SKM-1 treated with dmso at 0.1 percent for 144 hours (cell line): ENCODE data around the gene RFXANK.

Experiments
- DNase-seq: peaks from one replicate; lab custom pipeline; 2025; ENCODE audit not compliant: unreplicated experiment; lab: John Stamatoyannopoulos, UW

Gene RFXANK

DNA sequence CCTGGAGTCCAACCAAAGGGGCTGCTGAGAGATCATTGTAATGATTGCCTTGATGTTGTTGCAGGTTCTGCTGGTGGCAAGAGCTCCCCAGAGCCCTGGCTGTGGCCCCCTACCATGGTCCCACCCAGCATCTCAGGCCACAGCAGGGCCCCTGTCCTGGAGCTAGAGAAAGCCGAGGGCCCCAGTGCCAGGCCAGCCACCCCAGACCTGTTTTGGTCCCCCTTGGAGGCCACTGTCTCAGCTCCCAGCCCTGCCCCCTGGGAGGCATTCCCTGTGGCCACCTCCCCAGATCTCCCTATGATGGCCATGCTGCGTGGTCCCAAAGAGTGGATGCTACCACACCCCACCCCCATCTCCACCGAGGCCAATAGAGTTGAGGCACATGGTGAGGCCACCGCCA, 35.2 kb downstream of the RFXANK start:
- no peak for DNase-seq

DNA sequence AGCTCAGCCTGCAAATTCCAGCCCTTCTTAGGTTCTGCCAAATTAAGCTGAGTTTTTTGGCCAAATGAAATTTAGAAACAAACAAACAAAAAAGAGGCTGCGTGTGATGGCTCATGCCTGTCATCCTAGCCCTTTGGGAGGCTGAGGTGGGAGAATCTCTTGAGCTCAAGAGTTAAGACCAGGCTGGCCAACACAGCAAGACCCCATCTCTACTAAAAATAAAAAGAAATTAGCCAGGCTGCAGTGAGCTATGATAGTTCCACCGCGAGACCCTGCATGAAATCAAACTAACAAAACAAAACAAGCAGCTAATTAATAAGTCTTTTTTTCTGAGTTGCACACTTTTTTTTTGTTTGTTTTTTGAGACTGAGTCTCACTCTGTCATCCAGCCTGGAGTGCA, 37.6 kb downstream of the RFXANK start:
- no peak for DNase-seq

DNA sequence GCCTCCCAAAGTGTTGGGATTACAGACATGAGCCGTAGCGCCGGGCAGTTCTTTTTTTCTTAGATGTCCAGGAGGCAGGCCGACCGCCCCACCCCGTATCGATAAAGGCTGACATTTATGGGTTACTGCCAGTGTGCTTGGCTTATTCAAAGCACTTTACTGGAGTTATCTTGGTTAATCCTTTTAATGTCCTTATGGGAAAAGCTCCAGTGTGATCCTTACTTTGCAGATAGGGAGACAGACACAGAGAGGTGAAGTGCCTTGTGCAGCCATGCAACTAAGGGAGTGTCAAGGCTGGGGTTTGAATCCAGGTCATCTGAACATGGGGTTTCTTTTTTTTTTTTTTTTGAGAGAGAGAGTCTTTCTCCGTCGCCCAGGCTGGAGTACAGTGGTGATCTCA, 38.9 kb downstream of the RFXANK start:
- DNase-seq = no peak

DNA sequence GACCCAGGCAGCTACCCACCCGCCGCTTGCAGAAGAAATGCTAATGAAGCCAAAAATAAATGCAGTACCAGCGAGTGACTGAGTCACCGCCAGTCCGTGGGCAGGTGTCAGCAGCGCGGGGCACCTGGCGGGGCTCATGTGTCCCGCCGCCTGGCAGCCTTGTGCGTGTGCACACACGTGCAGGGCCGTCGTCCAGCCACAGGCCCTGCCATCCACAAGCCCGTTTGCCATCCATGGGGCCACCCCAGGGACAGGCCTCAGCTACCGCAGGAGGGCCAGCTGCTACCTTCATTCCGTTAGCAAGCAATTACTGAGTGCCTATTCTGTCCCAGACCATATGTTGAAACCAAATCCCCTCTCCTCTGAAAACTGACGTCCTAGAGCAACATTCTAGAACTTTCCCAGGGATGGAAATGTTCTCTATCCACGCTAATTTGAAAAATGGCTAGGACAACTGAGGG, 40.2 kb downstream of the RFXANK start:
- DNase-seq = no peak

DNA sequence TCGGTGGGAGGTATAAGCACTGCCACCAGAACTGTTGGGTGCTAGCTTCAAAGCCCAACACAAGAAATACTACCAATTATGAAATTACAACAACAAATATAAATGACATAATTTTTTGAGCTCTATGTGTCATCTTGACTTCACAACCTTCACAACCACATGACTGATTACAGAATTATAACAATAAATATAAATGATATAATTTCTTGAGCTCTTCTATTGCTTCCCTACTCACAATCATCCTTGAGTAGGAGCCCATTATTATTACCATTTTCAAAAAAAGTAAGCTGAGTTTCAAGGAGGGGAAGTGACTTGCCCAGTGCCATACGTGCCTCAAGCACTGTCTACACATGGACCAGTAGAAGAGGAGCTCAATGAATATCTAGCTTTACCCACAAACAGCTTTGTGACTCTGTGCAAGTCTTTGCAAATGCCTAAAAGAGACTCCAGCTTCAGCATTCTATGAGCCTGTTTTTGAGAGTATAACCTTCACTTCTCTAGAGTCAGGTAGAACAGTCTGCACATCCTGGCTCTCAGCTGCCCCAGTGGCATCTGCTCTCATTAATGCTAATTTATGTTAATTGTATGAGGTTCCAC, 42.3 kb downstream of the RFXANK start:
- DNase-seq = no peak

DNA sequence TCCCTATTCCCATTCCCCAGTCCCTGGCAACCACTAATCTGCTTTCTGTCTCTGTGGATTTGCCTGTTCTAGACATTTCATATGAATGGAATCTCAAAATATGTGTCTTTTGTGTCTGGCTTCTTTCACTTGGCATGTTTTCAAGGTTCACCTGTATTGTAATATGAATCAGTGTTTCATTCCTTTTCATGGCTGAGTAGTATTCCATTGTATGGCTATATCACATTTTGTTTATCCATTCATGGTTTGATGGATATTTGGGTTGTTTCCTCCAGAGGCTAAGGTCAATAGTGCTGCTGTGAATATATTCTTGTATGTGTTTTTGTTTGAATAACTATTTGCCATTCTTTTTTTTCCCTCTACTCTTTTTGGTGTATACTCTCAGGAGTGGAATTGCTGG, 44.1 kb downstream of the RFXANK start:
- DNase-seq = no peak

DNA sequence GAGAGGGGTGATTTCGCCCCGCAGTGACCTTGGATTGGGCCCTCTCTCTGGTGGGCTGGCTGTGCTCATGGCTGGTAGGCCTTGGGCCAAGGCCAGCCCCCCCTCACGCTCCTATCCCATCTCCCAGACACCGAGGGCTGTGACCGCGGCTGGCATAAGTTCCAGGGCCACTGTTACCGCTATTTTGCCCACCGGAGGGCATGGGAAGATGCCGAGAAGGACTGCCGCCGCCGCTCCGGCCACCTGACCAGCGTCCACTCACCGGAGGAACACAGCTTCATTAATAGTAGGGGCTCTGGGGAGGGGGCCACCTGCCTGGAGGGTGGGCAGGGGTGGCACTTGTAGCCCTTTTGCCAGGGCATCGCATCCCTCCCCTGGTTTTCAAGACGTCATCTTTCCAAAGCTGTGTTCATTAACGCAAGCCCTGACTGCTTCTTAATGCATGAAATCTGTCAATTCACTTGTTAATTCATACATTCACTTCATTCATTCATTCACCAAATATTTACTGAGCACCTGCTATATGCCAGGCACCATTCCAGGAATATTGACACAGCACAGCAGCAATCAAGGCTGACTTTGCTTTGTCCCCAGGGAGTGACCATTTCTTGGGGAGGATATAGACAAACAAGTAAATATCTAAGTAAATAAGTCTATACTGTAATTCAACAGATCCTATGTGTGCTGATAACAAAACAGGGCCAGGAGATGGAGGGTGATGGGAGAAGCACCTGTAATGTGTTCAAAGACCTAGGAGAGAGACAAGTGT, 46.3 kb downstream of the RFXANK start:
- no peak for DNase-seq

DNA sequence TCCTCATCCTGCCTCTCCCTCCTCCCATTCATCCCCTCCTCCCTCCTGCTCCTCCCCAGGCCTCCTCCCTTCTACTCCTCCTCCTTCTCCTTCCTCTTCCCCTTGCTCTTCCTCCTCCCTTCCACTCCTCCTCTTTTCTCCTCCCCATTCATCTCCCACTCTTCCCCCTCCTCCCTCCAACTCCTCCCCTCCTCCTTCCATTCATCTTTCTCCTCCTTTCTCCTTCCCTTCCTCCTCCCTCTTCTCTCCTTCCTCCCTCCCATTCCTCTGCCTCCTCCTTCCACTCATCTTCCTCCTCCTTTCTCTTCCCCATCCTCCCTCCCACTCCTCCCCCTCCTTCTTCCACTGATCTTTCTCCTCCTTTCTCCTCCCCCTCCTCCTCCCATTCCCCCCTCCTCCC, 47.6 kb downstream of the RFXANK start:
- no peak for DNase-seq

DNA sequence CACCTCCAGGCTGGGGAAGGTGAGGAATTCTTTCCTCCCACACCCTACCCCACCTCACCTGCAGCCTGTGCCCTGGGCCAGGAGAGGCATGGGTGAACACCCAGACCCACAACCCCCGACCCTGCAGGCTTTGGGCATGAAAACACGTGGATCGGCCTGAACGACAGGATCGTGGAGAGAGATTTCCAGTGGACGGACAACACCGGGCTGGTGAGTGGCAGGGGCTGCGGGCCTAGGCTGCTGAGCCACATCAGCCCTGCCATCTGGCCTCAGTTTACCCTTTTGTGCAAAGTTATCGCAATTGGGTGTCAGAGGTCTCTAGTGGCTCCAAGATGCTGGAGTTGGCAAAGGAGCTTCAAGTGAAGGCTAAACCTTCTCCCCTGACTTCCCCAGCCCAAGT, 48.4 kb downstream of the RFXANK start:
- no peak for DNase-seq

DNA sequence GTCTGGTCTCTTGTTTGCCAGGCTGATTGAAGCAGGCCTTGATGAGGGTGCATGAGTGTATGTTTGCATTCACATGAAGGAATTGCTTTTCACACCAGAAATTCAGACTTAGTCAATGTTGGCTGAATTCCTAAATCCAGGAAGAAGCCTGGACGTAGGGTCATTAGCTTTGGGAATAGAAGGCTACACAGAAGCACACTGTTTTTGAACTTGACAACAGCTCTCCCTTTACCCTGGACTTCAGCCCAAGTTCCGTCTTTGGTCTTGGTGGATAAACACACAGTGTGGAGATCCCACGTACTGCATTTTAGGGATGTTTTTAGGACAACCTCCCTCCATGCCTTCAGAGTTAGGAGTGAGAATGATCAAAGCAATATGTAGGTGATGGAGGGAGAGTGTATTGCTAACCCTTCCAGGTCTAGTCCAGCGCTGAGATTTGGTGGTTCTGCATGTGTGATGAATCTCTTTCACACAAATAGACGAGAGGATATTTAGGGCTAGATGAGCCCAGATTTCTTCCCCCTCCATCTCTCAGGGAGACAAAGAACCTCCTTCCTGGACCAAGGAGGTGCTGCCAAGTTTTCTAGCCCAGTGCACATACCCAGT, 58.2 kb downstream of the RFXANK start:
- DNase-seq = no peak
